GM18498 (cell line): ENCODE results near the gene RPL36AL.

Experiments
- ATAC-seq: cut with Tn5 transposase; IDR thresholded peaks from one replicate; pipeline ENCODE4 v1.9.1; 2021; ENCODE audit warnings: mild to moderate bottlenecking, moderate library complexity; ENCODE audit not compliant: unreplicated experiment

Gene RPL36AL

GRCh38 chr14:49582113-49582977 lies 38.1 kb downstream of the RPL36AL start:
- ATAC-seq: no peak

GRCh38 chr14:49581209-49582112 lies 39.0 kb downstream of the RPL36AL start:
- no peak for ATAC-seq

GRCh38 chr14:49579841-49580240 lies 40.6 kb downstream of the RPL36AL start:
- no peak for ATAC-seq

GRCh38 chr14:49578141-49578540 lies 42.3 kb downstream of the RPL36AL start:
- no peak for ATAC-seq

GRCh38 chr14:49574038-49574437 lies 46.4 kb downstream of the RPL36AL start:
- no peak for ATAC-seq

GRCh38 chr14:49569281-49569680 lies 51.1 kb downstream of the RPL36AL start:
- ATAC-seq: no peak
